ENCODE data around the gene PALM. TPM values are rescaled to one million over a fixed set of nuclear protein-coding genes. Genes with fewer than 3 reads are reported as not detected.

PALM gene
- total RNA-seq, 1 experiment from 2014 or later = 14.4 TPM

DNA sequence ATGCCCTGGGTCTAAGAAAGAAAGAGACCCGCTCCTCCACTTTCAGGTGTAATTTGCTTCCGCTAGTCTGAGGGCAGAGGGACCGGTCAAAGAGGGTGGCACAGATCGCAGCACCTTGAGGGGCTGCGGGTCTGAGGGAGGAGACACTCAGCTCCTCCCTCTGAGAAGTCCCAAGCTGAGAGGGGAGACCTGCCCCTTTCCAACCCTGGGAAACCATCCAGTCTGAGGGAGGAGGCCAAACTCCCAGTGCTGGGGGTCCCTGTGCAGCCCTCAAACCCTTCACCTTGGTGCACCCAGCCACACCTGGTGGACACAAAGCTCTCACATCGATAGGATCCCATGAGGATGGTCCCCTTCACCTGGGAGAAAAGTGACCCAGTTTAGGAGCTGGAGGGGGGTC, 55.1 kb downstream of the PALM start:
- intact Hi-C loops (cut with micrococcal nuclease; ENCODE audit: unreplicated experiment) (no loop called here), in situ Hi-C loops (cut with HindIII; ENCODE audit: low pct_unique_long_range_greater_than_20kb, low sequenced_read_pairs) (no loop called here)
- Histone ChIP-seq H3K27me3 (ENCODE audit: control insufficient read depth, insufficient read depth, low read length) (no peaks in the 10 kb centered on the region), H3K27ac (ENCODE audit: low read length) (no peak overlapping the region), H3K4me1 (ENCODE audit: control insufficient read depth, insufficient read depth, low read length) (no peaks in the 10 kb centered on the region), H3K36me3 (ENCODE audit: control insufficient read depth, insufficient read depth, low read length) (no peaks in the 10 kb centered on the region), H3K4me3 (ENCODE audit: low read depth in 2 of 2, low read length in 2 of 2) (no peak overlapping the region), H3K9me3 (ENCODE audit: control insufficient read depth, insufficient read depth, low read depth, low read length) (no peaks in the 10 kb centered on the region)
- BruUV-seq (replicated peaks) = no TSS peak
- ChIA-PET POLR2A (no interaction called here), CTCF (no interaction called here)
- ATAC-seq = no peak
- no peak for TF ChIP-seq REST (IDR thresholded peaks at IDR 0.05; ENCODE audit: insufficient read depth in 1 of 2, low read depth in 2 of 2, low read length in 1 of 2)
- TF ChIP-seq, protein P1, sequence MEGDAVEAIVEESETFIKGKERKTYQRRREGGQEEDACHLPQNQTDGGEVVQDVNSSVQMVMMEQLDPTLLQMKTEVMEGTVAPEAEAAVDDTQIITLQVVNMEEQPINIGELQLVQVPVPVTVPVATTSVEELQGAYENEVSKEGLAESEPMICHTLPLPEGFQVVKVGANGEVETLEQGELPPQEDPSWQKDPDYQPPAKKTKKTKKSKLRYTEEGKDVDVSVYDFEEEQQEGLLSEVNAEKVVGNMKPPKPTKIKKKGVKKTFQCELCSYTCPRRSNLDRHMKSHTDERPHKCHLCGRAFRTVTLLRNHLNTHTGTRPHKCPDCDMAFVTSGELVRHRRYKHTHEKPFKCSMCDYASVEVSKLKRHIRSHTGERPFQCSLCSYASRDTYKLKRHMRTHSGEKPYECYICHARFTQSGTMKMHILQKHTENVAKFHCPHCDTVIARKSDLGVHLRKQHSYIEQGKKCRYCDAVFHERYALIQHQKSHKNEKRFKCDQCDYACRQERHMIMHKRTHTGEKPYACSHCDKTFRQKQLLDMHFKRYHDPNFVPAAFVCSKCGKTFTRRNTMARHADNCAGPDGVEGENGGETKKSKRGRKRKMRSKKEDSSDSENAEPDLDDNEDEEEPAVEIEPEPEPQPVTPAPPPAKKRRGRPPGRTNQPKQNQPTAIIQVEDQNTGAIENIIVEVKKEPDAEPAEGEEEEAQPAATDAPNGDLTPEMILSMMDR (IDR thresholded peaks at IDR 0.05) = no peak
- TF ChIP-seq POLR2AphosphoS5 (IDR thresholded peaks at IDR 0.05; ENCODE audit: low read depth, low read length) = no peak
- no peak for TF ChIP-seq SIN3A (IDR thresholded peaks at IDR 0.05; ENCODE audit: borderline replicate concordance, insufficient read depth, low read depth, low read length)
- TF ChIP-seq TCF7L2 (IDR thresholded peaks at IDR 0.05; ENCODE audit: low read depth, low read length) = no peak
- DNase-seq (ENCODE audit: low read depth, low spot score) = no peak

DNA sequence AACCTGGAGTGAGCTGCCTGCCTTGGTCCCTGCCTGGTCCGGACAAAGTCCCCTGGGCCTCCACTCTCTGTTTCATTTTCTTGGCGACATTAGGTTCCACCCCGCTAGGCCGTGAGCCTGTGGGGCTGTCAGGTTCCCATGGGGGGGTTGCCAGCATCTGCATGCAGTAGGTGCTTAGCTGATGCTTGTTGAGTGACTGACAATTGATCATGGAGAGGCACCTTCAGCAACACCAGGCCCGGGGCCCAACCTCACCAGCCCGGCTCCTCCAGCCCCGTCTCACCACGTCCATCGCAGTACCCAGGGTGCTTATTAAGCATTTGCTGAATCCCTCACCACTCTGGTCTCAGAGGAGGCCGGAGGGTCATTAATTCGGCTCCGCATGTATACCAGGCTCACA, 55.6 kb downstream of the PALM start:
- DNase-seq (ENCODE audit: low read depth, low spot score) (no peak), ATAC-seq (no peak)
- H3K27ac ChIP-seq (ENCODE audit: low read length) = no peak overlapping the region
- in situ Hi-C loops (cut with HindIII; ENCODE audit: low pct_unique_long_range_greater_than_20kb, low sequenced_read_pairs) = no loop called here
- no peaks in the 10 kb centered on the region for H3K36me3 ChIP-seq (ENCODE audit: control insufficient read depth, insufficient read depth, low read length)
- no peaks in the 10 kb centered on the region for H3K27me3 ChIP-seq (ENCODE audit: control insufficient read depth, insufficient read depth, low read length)
- no peak overlapping the region for H3K4me3 ChIP-seq (ENCODE audit: low read depth in 2 of 2, low read length in 2 of 2)
- ChIA-PET CTCF (no interaction called here), POLR2A (no interaction called here)
- TF ChIP-seq SIN3A (IDR thresholded peaks at IDR 0.05; ENCODE audit: borderline replicate concordance, insufficient read depth, low read depth, low read length) (no peak), REST (IDR thresholded peaks at IDR 0.05; ENCODE audit: insufficient read depth in 1 of 2, low read depth in 2 of 2, low read length in 1 of 2) (no peak), TCF7L2 (IDR thresholded peaks at IDR 0.05; ENCODE audit: low read depth, low read length) (no peak), POLR2AphosphoS5 (IDR thresholded peaks at IDR 0.05; ENCODE audit: low read depth, low read length) (no peak)
- TF ChIP-seq, protein P1 (IDR thresholded peaks at IDR 0.05) = no peak
- no TSS peak for BruUV-seq (replicated peaks)
- intact Hi-C loops (cut with micrococcal nuclease; ENCODE audit: unreplicated experiment) = no loop called here
- H3K9me3 ChIP-seq (ENCODE audit: control insufficient read depth, insufficient read depth, low read depth, low read length) = no peaks in the 10 kb centered on the region
- H3K4me1 ChIP-seq (ENCODE audit: control insufficient read depth, insufficient read depth, low read length) = no peaks in the 10 kb centered on the region
